Ovary (tissue), 3 donors: ENCODE results near the gene RAB31.

Experiments used
- POLR2A ChIP-seq: fragments of 450-650 bp; IDR thresholded peaks from one replicate; pipeline ENCODE4 v1.6.1; 2017; ENCODE audit warnings: antibody characterized with exemption, mild to moderate bottlenecking, moderate library complexity
- TF ChIP-seq, protein P1 (sequence below), 3 donors: fragments of 450-650 bp in 2 of 3; fragments of 200-600 bp in 1 of 3; IDR thresholded peaks; one replicate each; pipeline versions ENCODE4 v1.5.1 to v1.8.0; 2016 to 2022; ENCODE audit warnings: antibody characterized with exemption in 3 of 3, mild to moderate bottlenecking in 1 of 3
- donor health status: DM: no; HTN: no; CAD: no.

DNA sequence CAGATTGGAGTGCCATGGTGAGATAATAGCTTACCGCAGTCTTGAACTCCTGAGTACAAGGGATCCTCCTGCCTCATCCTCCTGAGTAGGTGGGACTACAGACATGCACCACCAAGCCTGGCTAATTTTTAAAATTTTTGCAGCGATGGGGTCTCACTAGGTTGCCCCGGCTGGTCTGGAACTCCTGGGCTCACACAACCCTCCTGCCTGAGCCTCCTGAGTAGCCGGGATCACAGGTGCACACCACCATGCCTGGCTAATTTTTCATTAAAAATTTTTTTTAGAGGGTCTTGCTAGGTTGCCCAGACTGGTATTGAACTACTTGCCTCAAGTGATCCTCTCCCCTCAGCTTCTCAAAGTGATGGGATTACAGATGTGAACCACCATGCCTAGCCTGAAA, 27.8 kb downstream of the RAB31 start:
- TF ChIP-seq, protein P1, sequence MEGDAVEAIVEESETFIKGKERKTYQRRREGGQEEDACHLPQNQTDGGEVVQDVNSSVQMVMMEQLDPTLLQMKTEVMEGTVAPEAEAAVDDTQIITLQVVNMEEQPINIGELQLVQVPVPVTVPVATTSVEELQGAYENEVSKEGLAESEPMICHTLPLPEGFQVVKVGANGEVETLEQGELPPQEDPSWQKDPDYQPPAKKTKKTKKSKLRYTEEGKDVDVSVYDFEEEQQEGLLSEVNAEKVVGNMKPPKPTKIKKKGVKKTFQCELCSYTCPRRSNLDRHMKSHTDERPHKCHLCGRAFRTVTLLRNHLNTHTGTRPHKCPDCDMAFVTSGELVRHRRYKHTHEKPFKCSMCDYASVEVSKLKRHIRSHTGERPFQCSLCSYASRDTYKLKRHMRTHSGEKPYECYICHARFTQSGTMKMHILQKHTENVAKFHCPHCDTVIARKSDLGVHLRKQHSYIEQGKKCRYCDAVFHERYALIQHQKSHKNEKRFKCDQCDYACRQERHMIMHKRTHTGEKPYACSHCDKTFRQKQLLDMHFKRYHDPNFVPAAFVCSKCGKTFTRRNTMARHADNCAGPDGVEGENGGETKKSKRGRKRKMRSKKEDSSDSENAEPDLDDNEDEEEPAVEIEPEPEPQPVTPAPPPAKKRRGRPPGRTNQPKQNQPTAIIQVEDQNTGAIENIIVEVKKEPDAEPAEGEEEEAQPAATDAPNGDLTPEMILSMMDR (IDR thresholded peaks at IDR 0.05): no peak
- no peak for TF ChIP-seq POLR2A
